GM23338 (cell line): Measurements from ENCODE around the gene QRICH1.

ENCODE experiments used
- CTCF ChIP-seq, 2 experiments: fragments of 200-600 bp in 1 of 2; sonication (generic) in 1 of 2; conservative IDR thresholded peaks; 2 replicates each; pipeline versions ENCODE4 v1.5.1 to v1.6.1; 2016 to 2017; ENCODE audit warnings: antibody characterized with exemption in 2 of 2, low read depth in 2 of 2, mild to moderate bottlenecking in 2 of 2, moderate library complexity in 1 of 2
- EZH2phosphoT487 ChIP-seq: fragments of 200-600 bp; sonication (generic); IDR thresholded peaks from one replicate; pipeline ENCODE4 v1.8.1; 2018; ENCODE audit warnings: antibody characterized with exemption; ENCODE audit not compliant: unreplicated experiment
- ZNF331 ChIP-seq: fragments of 250-450 bp; sonication (Bioruptor Pico); IDR thresholded peaks from 2 replicates; pipeline ENCODE4 v1.5.0; 2020; ENCODE audit warnings: low read depth, mild to moderate bottlenecking, moderate library complexity

DNA sequence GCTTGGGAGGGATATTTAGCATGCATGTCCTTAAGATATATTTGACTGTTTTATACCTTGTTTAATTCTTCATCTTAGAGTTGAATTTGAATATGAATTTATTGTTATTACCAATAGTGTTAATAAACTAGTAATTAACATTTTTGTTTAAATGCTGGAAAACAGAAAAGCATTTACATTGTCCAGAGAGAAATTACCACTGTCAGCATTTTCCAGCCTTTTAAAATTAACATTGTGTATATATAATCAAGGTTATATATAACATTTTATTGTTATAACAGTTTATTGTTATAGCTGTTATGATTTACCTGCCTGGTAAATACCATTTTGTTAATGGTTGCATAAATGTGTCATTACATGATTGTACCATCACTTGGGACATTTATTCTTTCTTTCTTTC, 111.9 kb downstream of the QRICH1 start:
- TF ChIP-seq CTCF (conservative IDR thresholded peaks at IDR 0.05; ENCODE audit: low read depth in 2 of 2) (no peak), EZH2phosphoT487 (no peak), ZNF331 (CRISPR knock-in tag) (no peak)
